GM10266 (cell line): ENCODE data around the gene COL4A2.
A peak's percentile ranks its signal among the peaks of the same experiment; 100 is the strongest.

Experiments used
- DNase-seq: peaks from one replicate; pipeline ENCODE4 v3.0.0; 2012; ENCODE audit errors: extremely low spot score
- TF ChIP-seq, protein P1 (sequence below): IDR thresholded peaks from 2 replicates; pipeline ENCODE4 v1.5.1; 2012; ENCODE audit warnings: mild to moderate bottlenecking, low read depth; ENCODE audit not compliant: control insufficient read depth, insufficient read depth; ENCODE audit errors: missing control alignments

The COL4A2 gene

DNA sequence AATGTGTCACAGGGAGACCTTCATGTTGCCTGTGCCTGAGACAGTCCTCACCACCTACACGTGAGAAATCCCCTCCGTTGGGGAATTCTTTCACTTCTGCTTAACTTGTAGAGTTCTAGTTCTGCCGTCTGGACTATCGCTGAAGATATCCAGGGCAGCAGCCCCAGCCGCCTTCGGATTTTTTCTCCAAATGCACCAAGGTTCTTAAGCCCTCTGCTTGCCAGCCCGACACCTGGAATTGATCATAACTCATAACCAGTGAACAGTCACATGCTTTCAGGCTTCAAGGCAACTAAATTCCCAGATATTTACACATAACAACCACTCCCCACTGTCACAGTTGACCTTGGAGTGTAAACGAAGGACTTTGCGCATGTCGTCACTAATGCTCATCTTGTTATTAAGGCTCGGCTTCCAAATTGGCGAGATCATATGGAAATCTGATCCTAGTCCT lies 140.0 kb downstream of the COL4A2 start:
- TF ChIP-seq, protein P1, sequence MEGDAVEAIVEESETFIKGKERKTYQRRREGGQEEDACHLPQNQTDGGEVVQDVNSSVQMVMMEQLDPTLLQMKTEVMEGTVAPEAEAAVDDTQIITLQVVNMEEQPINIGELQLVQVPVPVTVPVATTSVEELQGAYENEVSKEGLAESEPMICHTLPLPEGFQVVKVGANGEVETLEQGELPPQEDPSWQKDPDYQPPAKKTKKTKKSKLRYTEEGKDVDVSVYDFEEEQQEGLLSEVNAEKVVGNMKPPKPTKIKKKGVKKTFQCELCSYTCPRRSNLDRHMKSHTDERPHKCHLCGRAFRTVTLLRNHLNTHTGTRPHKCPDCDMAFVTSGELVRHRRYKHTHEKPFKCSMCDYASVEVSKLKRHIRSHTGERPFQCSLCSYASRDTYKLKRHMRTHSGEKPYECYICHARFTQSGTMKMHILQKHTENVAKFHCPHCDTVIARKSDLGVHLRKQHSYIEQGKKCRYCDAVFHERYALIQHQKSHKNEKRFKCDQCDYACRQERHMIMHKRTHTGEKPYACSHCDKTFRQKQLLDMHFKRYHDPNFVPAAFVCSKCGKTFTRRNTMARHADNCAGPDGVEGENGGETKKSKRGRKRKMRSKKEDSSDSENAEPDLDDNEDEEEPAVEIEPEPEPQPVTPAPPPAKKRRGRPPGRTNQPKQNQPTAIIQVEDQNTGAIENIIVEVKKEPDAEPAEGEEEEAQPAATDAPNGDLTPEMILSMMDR: no peak
- DNase-seq: peak; percentile 59

DNA sequence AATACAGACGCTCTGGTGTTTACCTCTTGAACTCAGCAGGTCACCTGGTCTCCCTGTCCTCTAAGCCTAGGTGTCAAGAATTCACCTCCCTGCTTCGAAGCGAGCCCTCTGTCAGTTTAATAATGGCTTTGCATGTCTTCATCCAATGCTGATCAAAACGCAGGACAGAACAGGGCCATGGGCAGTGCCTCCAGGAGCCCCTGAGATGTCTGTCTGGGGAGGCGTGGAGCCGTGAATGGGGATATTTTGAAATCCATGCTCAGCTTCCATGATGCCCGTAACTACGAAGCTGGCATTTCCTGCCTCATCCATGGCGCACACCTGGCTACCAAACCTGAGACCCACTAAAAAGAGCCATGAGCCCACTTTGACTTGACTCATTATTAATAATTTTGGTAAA lies 140.7 kb downstream of the COL4A2 start:
- no peak for DNase-seq
- TF ChIP-seq, protein P1: no peak

DNA sequence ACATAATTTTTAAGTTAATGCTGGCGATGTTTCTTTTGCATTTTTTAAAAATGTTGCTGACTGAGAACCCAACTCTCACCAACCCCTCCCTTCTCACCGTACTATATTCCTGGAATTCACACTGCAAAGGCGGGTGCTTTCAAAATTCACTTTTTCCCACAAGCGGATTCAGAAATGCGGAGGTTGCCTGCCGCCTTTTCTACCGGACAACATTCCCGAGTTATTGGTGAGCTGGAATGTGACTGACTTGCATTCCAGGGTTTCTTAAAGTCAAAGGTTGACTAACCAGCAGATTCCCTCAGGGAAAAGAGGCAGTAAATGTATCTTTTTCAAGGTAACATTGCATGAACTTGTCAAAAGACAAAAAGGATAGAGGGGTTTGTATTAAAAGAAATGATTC lies 141.1 kb downstream of the COL4A2 start:
- TF ChIP-seq, protein P1: no peak
- no peak for DNase-seq

DNA sequence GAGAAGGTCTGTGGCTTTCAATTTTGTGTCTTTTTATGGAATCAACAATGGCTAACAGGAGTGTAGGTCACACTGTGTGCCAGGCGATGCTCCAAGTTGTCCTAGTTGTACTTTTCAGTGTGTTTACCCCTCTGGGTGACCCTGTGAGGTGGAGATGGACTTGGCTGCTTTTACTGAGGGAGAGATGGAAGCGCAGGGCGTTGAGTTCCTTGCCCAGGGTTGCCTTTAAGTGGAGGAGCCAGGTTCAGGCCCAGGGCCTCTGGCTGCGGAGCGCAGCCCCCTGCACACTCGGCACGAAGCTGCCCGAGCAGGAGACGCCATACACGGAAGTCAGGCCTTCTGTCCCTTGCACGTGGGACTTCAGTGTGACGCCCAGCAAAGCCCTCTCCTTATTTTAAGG lies 141.6 kb downstream of the COL4A2 start:
- TF ChIP-seq, protein P1: no peak
- DNase-seq: no peak

DNA sequence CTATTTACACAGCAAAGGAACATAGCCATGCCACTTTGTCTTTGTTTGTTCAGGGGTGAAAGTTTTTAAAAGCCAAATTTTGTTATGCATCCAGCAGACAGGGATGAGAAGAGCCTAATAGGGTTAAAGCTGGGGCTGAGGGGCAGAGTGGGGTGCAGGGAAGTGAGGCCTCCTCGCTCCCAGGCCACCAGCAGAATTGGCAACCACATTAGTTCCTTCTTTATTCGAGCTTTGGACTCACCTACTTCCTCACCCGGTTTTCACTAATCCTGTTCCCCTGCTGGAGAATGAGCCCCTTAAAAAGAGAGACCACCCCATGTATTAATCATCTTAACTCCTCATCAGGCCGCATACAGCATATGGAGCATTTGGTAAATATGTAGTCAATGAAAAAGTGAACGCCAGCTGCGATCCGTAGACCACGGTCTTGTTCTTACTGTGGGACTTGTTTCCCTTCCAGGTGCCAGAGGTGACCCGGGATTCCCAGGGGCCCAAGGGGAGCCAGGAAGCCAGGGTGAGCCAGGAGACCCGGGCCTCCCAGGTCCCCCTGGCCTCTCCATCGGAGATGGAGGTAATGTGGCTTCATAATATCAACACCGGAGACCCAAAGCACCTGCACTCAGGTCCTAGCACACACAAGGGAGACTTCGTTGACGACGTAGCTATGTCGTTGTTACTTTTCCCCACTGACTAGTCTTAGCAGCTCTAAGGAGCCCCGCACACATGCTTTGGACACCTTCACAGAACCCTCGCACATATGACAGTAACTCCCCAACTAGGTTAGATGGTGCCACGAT lies 142.3 kb downstream of the COL4A2 start:
- TF ChIP-seq, protein P1: no peak
- DNase-seq: no peak

DNA sequence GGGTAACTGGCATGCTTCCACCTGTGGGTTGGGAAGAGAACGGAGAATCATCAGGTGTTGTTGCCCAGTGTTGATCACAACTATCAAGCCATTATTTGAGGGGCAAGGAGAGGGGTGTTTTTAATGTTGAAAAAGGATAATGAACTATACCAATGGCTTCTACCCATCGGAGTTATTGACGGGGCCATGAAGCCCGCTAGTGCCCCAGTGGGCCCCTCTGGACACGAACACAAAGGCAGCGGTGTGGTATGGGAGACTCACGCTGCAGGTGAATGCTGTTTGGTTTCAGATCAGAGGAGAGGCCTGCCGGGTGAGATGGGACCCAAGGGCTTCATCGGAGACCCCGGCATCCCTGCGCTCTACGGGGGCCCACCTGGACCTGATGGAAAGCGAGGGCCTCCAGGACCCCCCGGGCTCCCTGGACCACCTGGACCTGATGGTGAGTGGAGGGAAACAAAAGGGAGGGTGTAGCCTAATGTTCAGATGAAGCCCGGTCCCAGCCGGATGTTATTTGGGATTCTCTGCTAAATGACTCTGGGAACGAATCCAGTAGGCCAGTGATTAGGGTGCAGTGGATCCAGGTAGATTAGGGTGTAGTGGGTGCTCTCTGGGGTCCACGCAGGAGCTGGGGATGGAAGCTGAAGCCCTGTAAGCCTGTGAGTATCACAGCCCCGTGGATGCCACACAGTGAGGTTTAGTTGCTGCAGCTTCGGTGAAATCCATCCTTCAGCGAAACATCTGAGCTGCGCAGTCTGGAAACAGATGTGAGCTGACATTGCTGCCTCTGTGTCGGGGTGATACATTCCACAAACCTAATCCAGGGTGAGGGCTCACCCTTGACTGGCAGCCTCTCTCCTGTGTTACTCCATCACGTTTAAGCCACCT lies 143.2 kb downstream of the COL4A2 start:
- DNase-seq: no peak

More for the DNA sequence above, 143.2 kb downstream of the COL4A2 start:
- TF ChIP-seq, protein P1: no peak
